Liver (tissue), 9 donors: Measurements from ENCODE around the gene FAM53C. TPM values are rescaled to one million over a fixed set of nuclear protein-coding genes. Genes with fewer than 3 reads are reported as not detected.

Experiments used
- DNase-seq: peaks from one replicate; pipeline ENCODE4 v3.0.0-alpha.2; 2017; ENCODE audit warnings: low spot score
- H3K27ac ChIP-seq, 2 donors: one replicate each; pipeline ENCODE4 v1.7.0; 2013; ENCODE audit warnings: inconsistent platforms in 2 of 2, low read length in 2 of 2, control low read depth in 1 of 2, low read depth in 1 of 2, mild to moderate bottlenecking in 1 of 2
- H3K27me3 ChIP-seq, 4 donors: one replicate each; pipeline versions ENCODE4 v1.6.1 to v1.7.0; 2013; ENCODE audit warnings: low read length in 3 of 4, inconsistent platforms in 1 of 4, mild to moderate bottlenecking in 1 of 4, moderate library complexity in 1 of 4; ENCODE audit not compliant: control insufficient read depth in 4 of 4, insufficient read depth in 4 of 4
- H3K36me3 ChIP-seq, 4 donors: one replicate each; pipeline versions ENCODE4 v1.6.1 to v1.7.0; 2013; ENCODE audit warnings: low read length in 3 of 4, mild to moderate bottlenecking in 3 of 4, low read depth in 1 of 4, moderate library complexity in 1 of 4; ENCODE audit not compliant: control insufficient read depth in 4 of 4, insufficient read depth in 3 of 4
- H3K4me1 ChIP-seq, 4 donors: one replicate each; pipeline versions ENCODE4 v1.6.1 to v1.7.0; 2013; ENCODE audit warnings: low read length in 3 of 4, mild to moderate bottlenecking in 3 of 4, moderate library complexity in 1 of 4; ENCODE audit not compliant: control insufficient read depth in 4 of 4, insufficient read depth in 4 of 4
- H3K4me3 ChIP-seq, 3 donors: one replicate each; pipeline versions ENCODE4 v1.6.1 to v1.7.0; 2013; ENCODE audit warnings: low read length in 3 of 3, control low read depth in 1 of 3, low read depth in 1 of 3, mild to moderate bottlenecking in 1 of 3
- H3K9ac ChIP-seq, 2 donors: one replicate each; pipeline ENCODE4 v1.7.0; 2013; ENCODE audit warnings: low read length in 2 of 2, mild to moderate bottlenecking in 2 of 2, moderate library complexity in 2 of 2, control low read depth in 1 of 2, low read depth in 1 of 2
- H3K9me3 ChIP-seq, 4 donors: one replicate each; pipeline versions ENCODE4 v1.6.1 to v1.7.0; 2013; ENCODE audit warnings: low read length in 3 of 4; ENCODE audit not compliant: control insufficient read depth in 4 of 4
- EGR1 ChIP-seq, 2 donors: IDR thresholded peaks; 2 replicates each; pipeline ENCODE4 v1.6.1; 2016 to 2018; ENCODE audit warnings: antibody characterized with exemption in 2 of 2, low read depth in 2 of 2
- FOXA1 ChIP-seq: IDR thresholded peaks from 2 replicates; pipeline ENCODE4 v1.6.1; 2016; ENCODE audit warnings: antibody characterized with exemption
- GABPA ChIP-seq, 2 donors: IDR thresholded peaks in 1 of 2; conservative IDR thresholded peaks in 1 of 2; 2 replicates each; pipeline ENCODE4 v1.6.1; 2016; ENCODE audit warnings: antibody characterized with exemption in 2 of 2, mild to moderate bottlenecking in 1 of 2, moderate library complexity in 1 of 2
- HNF4A ChIP-seq, 2 donors: conservative IDR thresholded peaks; 2 replicates each; pipeline ENCODE4 v1.6.1; 2016; ENCODE audit warnings: antibody characterized with exemption in 2 of 2, mild to moderate bottlenecking in 2 of 2
- HNF4G ChIP-seq: IDR thresholded peaks from 2 replicates; pipeline ENCODE4 v1.6.1; 2016; ENCODE audit warnings: antibody characterized with exemption
- JUND ChIP-seq, 2 donors: IDR thresholded peaks; 2 replicates each; pipeline ENCODE4 v1.6.1; 2016; ENCODE audit warnings: antibody characterized with exemption in 2 of 2
- RXRA ChIP-seq, 2 donors: IDR thresholded peaks; 2 replicates each; pipeline ENCODE4 v1.6.1; 2017 to 2018; ENCODE audit warnings: antibody characterized with exemption in 2 of 2, mild to moderate bottlenecking in 1 of 2
- SP1 ChIP-seq: IDR thresholded peaks from 2 replicates; pipeline ENCODE4 v1.6.1; 2018; ENCODE audit warnings: antibody characterized with exemption, mild to moderate bottlenecking
- TAF1 ChIP-seq: conservative IDR thresholded peaks from 2 replicates; pipeline ENCODE4 v1.6.1; 2016; ENCODE audit warnings: antibody characterized with exemption, mild to moderate bottlenecking
- WGBS: extraction: QIAGEN DNeasy Blood & Tissue Kit; methylation state at CpG from one replicate; pipeline ENCODE4 v1.1.7; 2013; 5-methylcytosine and 5-hydroxymethylcytosine counted together
- polyA plus RNA-seq, 2 donors: library from polyadenylated mRNA; stranded (reverse) in 1 of 2; unstranded in 1 of 2; fragments of 200-250 nt in 1 of 2; fragments of >200 nt in 1 of 2; fragmentation: Nextera tagmentation in 1 of 2; extraction: Ambion mirVana in 1 of 2; gene quantifications; one replicate each; pipeline versions ENCODE4 v1.2.1 to v1.2.3, GENCODE V29; 2013 to 2015
- total RNA-seq, 2 donors: library from RNA; depleted of rRNA; stranded (reverse); fragments of >200 nt; gene quantifications; one replicate each; pipeline ENCODE4 v1.2.3, GENCODE V29; 2014
- TF ChIP-seq, protein P1 (sequence below): IDR thresholded peaks from 2 replicates; pipeline ENCODE4 v1.6.1; 2016; ENCODE audit warnings: antibody characterized with exemption
- TF ChIP-seq, protein P2 (sequence below): IDR thresholded peaks from 2 replicates; pipeline ENCODE4 v1.6.1; 2016; ENCODE audit warnings: antibody characterized with exemption
- TF ChIP-seq, protein P3 (sequence below): fragments of 150-350 bp; IDR thresholded peaks from 2 replicates; pipeline ENCODE4 v1.5.1; 2017; ENCODE audit warnings: improper control_type of control experiment, low read depth, low read length; ENCODE audit not compliant: missing input control
- TF ChIP-seq, protein P4 (sequence below): IDR thresholded peaks from 2 replicates; pipeline ENCODE4 v1.6.1; 2016; ENCODE audit warnings: antibody characterized with exemption, mild to moderate bottlenecking
- donor health status: healthy.
- donor health status: healthy.
- donor health status: healthy.
- donor health status: healthy.
- donor health status: healthy.

Gene FAM53C
- total and polyA plus RNA-seq, 4 donors = 4.2 to 16.9 (median 8.9) TPM

DNA sequence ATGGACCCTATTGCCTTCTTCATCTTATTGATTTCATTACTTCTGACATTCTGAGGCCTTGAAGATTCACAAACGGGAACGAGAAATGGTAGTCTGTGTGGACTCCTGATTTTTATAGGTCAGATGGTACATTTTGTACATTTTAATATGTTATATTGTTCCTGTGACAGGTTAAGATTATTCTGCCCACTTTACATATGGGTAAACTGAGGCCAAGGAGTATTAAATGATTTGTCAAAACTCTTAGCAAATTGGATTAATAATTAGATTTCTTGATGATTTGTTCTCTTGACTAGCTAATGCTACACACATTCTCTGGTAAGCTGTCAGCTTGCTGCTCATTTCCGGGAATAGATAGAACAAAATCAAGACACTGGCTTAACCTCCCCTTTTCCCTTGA, 1.9 kb downstream of the FAM53C start:
- Histone ChIP-seq H3K4me1 (peaks cover 1 to 13% (median 7%) of the 10 kb centered on the region in 4 donors), H3K27me3 (no peaks in the 10 kb centered on the region), H3K9me3 (no peaks in the 10 kb centered on the region), H3K27ac (no peak overlapping the region), H3K9ac (no peak overlapping the region), H3K36me3 (peaks cover 3 to 17% (median 12%) of the 10 kb centered on the region in 4 donors), H3K4me3 (no peak overlapping the region)
- DNase-seq = no peak
- WGBS = 95% methylated on average over 3 of the region's 3 CpGs
- TF ChIP-seq FOXA1 = no peak
- TF ChIP-seq, protein P1, sequence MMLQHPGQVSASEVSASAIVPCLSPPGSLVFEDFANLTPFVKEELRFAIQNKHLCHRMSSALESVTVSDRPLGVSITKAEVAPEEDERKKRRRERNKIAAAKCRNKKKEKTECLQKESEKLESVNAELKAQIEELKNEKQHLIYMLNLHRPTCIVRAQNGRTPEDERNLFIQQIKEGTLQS = no peak

DNA sequence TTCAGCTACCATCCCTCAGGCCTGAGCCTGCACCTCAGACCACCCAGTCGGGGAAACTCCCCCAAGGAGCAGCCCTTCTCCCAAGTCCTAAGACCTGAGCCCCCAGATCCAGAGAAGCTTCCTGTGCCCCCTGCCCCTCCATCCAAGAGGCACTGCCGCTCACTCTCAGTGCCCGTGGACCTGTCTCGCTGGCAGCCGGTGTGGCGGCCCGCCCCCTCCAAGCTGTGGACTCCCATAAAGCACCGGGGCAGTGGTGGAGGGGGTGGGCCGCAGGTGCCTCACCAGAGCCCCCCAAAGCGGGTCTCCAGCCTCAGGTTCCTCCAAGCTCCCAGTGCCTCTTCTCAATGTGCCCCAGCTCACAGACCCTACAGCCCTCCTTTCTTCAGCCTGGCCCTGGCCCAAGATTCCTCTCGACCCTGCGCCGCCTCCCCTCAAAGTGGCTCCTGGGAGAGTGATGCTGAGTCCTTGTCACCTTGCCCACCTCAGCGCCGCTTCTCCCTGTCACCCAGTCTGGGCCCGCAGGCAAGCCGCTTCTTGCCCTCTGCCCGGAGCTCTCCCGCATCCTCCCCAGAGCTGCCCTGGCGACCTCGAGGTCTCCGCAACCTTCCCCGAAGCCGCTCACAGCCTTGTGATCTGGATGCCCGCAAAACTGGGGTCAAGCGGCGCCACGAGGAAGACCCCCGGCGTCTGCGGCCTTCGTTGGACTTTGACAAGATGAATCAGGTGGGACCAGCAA, 7.0 kb downstream of the FAM53C start:
- no peak overlapping the region for H3K9ac ChIP-seq
- no peaks in the 10 kb centered on the region for H3K27me3 ChIP-seq
- H3K36me3 ChIP-seq = peaks cover 14 to 44% (median 30%) of the 10 kb centered on the region in 4 donors
- 97% methylated on average over 32 of the region's 32 CpGs for WGBS
- H3K4me1 ChIP-seq = no peaks in the 10 kb centered on the region
- H3K4me3 ChIP-seq = no peak overlapping the region
- H3K27ac ChIP-seq = no peak overlapping the region
- TF ChIP-seq, protein P2, sequence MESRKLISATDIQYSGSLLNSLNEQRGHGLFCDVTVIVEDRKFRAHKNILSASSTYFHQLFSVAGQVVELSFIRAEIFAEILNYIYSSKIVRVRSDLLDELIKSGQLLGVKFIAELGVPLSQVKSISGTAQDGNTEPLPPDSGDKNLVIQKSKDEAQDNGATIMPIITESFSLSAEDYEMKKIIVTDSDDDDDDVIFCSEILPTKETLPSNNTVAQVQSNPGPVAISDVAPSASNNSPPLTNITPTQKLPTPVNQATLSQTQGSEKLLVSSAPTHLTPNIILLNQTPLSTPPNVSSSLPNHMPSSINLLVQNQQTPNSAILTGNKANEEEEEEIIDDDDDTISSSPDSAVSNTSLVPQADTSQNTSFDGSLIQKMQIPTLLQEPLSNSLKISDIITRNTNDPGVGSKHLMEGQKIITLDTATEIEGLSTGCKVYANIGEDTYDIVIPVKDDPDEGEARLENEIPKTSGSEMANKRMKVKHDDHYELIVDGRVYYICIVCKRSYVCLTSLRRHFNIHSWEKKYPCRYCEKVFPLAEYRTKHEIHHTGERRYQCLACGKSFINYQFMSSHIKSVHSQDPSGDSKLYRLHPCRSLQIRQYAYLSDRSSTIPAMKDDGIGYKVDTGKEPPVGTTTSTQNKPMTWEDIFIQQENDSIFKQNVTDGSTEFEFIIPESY = no peak
- TF ChIP-seq HNF4G (no peak), RXRA (IDR thresholded peaks at IDR 0.05) (no peak), HNF4A (conservative IDR thresholded peaks at IDR 0.05) (no peak), JUND (IDR thresholded peaks at IDR 0.05) (no peak), EGR1 (IDR thresholded peaks at IDR 0.05; ENCODE audit: low read depth in 2 of 2) (no peak), TAF1 (no peak), SP1 (no peak), GABPA (IDR thresholded peaks at IDR 0.05 in 1 of 2, conservative IDR thresholded peaks at IDR 0.05 in 1 of 2) (no peak)
- TF ChIP-seq, protein P1 = no peak
- TF ChIP-seq, protein P3, sequence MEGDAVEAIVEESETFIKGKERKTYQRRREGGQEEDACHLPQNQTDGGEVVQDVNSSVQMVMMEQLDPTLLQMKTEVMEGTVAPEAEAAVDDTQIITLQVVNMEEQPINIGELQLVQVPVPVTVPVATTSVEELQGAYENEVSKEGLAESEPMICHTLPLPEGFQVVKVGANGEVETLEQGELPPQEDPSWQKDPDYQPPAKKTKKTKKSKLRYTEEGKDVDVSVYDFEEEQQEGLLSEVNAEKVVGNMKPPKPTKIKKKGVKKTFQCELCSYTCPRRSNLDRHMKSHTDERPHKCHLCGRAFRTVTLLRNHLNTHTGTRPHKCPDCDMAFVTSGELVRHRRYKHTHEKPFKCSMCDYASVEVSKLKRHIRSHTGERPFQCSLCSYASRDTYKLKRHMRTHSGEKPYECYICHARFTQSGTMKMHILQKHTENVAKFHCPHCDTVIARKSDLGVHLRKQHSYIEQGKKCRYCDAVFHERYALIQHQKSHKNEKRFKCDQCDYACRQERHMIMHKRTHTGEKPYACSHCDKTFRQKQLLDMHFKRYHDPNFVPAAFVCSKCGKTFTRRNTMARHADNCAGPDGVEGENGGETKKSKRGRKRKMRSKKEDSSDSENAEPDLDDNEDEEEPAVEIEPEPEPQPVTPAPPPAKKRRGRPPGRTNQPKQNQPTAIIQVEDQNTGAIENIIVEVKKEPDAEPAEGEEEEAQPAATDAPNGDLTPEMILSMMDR = no peak
- TF ChIP-seq, protein P4, sequence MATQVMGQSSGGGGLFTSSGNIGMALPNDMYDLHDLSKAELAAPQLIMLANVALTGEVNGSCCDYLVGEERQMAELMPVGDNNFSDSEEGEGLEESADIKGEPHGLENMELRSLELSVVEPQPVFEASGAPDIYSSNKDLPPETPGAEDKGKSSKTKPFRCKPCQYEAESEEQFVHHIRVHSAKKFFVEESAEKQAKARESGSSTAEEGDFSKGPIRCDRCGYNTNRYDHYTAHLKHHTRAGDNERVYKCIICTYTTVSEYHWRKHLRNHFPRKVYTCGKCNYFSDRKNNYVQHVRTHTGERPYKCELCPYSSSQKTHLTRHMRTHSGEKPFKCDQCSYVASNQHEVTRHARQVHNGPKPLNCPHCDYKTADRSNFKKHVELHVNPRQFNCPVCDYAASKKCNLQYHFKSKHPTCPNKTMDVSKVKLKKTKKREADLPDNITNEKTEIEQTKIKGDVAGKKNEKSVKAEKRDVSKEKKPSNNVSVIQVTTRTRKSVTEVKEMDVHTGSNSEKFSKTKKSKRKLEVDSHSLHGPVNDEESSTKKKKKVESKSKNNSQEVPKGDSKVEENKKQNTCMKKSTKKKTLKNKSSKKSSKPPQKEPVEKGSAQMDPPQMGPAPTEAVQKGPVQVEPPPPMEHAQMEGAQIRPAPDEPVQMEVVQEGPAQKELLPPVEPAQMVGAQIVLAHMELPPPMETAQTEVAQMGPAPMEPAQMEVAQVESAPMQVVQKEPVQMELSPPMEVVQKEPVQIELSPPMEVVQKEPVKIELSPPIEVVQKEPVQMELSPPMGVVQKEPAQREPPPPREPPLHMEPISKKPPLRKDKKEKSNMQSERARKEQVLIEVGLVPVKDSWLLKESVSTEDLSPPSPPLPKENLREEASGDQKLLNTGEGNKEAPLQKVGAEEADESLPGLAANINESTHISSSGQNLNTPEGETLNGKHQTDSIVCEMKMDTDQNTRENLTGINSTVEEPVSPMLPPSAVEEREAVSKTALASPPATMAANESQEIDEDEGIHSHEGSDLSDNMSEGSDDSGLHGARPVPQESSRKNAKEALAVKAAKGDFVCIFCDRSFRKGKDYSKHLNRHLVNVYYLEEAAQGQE = no peak
- no peak for DNase-seq
- H3K9me3 ChIP-seq = no peaks in the 10 kb centered on the region
